Keratinocyte (primary cell): Measurements from ENCODE around the gene OGFRL1.

Experiments used
- CTCF ChIP-seq, 3 experiments: IDR thresholded peaks in 1 of 3; conservative IDR thresholded peaks in 1 of 3; optimal IDR thresholded peaks in 1 of 3; 2 replicates in 2 of 3; 3 replicates in 1 of 3; pipeline versions ENCODE3 to v1.5.1; 2011; ENCODE audit warnings: low read length in 3 of 3, mild to moderate bottlenecking in 3 of 3, moderate library complexity in 2 of 3, control low read depth in 1 of 3, inconsistent platforms in 1 of 3; ENCODE audit not compliant: insufficient read depth in 2 of 3; ENCODE audit errors: extremely low read depth in 1 of 3
- EZH2 ChIP-seq: IDR thresholded peaks from one replicate; pipeline ENCODE4 v1.6.1; 2012; ENCODE audit warnings: inconsistent platforms, mild to moderate bottlenecking, low read length, moderate library complexity

- no peak for TF ChIP-seq EZH2
- no peak for TF ChIP-seq CTCF (optimal IDR thresholded peaks at IDR 0.05 in 1 of 3, IDR thresholded peaks at IDR 0.05 in 1 of 3, conservative IDR thresholded peaks at IDR 0.05 in 1 of 3; ENCODE audit: extremely low read depth in 1 of 3, insufficient read depth in 2 of 3, low read length in 3 of 3)
Measured at GRCh38 chr6:71301546-71301945, 12.9 kb downstream of the OGFRL1 start.
